K562 (cell line): Measurements from ENCODE around the gene ACBD3. TPM values are rescaled to one million over a fixed set of nuclear protein-coding genes. Genes with fewer than 3 reads are reported as not detected.
A peak's percentile ranks its signal among the peaks of the same experiment; 100 is the strongest.

Source experiments
- BMI1 ChIP-seq: fragments of 150-350 bp; IDR thresholded peaks from 2 replicates; pipeline ENCODE4 v1.6.1; 2014; ENCODE audit warnings: low read length
- CHD2 ChIP-seq: IDR thresholded peaks from 2 replicates; pipeline ENCODE4 v1.6.1; 2011; ENCODE audit warnings: low read depth, low read length
- CREB3L1 ChIP-seq: fragments of 450-650 bp; IDR thresholded peaks from 2 replicates; pipeline ENCODE4 v1.6.1; 2014; ENCODE audit warnings: low read depth, mild to moderate bottlenecking, moderate library complexity, borderline replicate concordance
- ETV5 ChIP-seq: sonication (generic); formaldehyde crosslinking; IDR thresholded peaks from 2 replicates; pipeline ENCODE4 v1.4.0; 2020; ENCODE audit warnings: low read depth, mild to moderate bottlenecking, missing genetic modification reagents
- GATAD2A ChIP-seq: fragments of 450-650 bp; IDR thresholded peaks from 2 replicates; pipeline ENCODE4 v1.6.1; 2017
- GMEB1 ChIP-seq: fragments of 250-450 bp; sonication (Bioruptor Pico); IDR thresholded peaks from 2 replicates; pipeline ENCODE4 v1.4.0; 2020; ENCODE audit warnings: mild to moderate bottlenecking
- HDGF ChIP-seq: fragments of 450-650 bp; IDR thresholded peaks from 2 replicates; pipeline ENCODE4 v1.6.1; 2016
- HNRNPK ChIP-seq: fragments of 200-400 bp; formaldehyde crosslinking; IDR thresholded peaks from one replicate; pipeline ENCODE4 v1.6.1; 2018; ENCODE audit warnings: mild to moderate bottlenecking, low read depth, low read length; ENCODE audit not compliant: poor library complexity, severe bottlenecking
- NR1H2 ChIP-seq: sonication (generic); formaldehyde crosslinking; IDR thresholded peaks from 2 replicates; pipeline ENCODE4 v1.4.0; 2020; ENCODE audit warnings: mild to moderate bottlenecking, missing genetic modification reagents
- PHB ChIP-seq: fragments of 250-450 bp; sonication (Bioruptor Pico); IDR thresholded peaks from 2 replicates; pipeline ENCODE4 v1.5.0; 2021
- POLR3G ChIP-seq: IDR thresholded peaks from 2 replicates; pipeline ENCODE4 v1.6.1; 2011; ENCODE audit not compliant: insufficient read length, insufficient replicate concordance; ENCODE audit errors: extremely low read depth
- RB1 ChIP-seq: fragments of 450-650 bp; IDR thresholded peaks from 2 replicates; pipeline ENCODE4 v1.6.1; 2017; ENCODE audit warnings: low read depth, mild to moderate bottlenecking
- RBFOX2 ChIP-seq: fragments of 200-400 bp; formaldehyde crosslinking; IDR thresholded peaks from 2 replicates; pipeline ENCODE4 v1.6.1; 2017; ENCODE audit warnings: low read depth, mild to moderate bottlenecking, low read length, moderate library complexity
- SNRNP70 ChIP-seq: fragments of 200-400 bp; formaldehyde crosslinking; optimal IDR thresholded peaks from 2 replicates; pipeline ENCODE3; 2017; ENCODE audit warnings: low read depth, low read length
- STAT5A ChIP-seq: IDR thresholded peaks from 2 replicates; pipeline ENCODE4 v1.6.1; 2012; ENCODE audit warnings: low read length, inconsistent platforms, borderline replicate concordance
- SUPT5H ChIP-seq: fragments of 450-650 bp; IDR thresholded peaks from 2 replicates; pipeline ENCODE4 v1.6.1; 2016
- ZBTB34 ChIP-seq: fragments of 250-450 bp; sonication (Bioruptor Pico); IDR thresholded peaks from 2 replicates; pipeline ENCODE4 v1.8.0; 2021; ENCODE audit warnings: mild to moderate bottlenecking, moderate library complexity
- ZBTB43 ChIP-seq: sonication (generic); formaldehyde crosslinking; IDR thresholded peaks from 2 replicates; pipeline ENCODE4 v1.8.0; 2023; ENCODE audit warnings: mild to moderate bottlenecking, missing genetic modification reagents
- ZFP1 ChIP-seq: fragments of 450-650 bp; formaldehyde crosslinking; IDR thresholded peaks from 2 replicates; pipeline ENCODE4 v1.4.0; 2020; ENCODE audit warnings: mild to moderate bottlenecking, mixed read lengths
- ZNF274 ChIP-seq: IDR thresholded peaks from 2 replicates; pipeline ENCODE4 v1.6.1; 2011; ENCODE audit warnings: low read depth, mild to moderate bottlenecking, low read length, moderate library complexity, borderline replicate concordance
- ZNF57 ChIP-seq: fragments of 450-650 bp; formaldehyde crosslinking; IDR thresholded peaks from 2 replicates; pipeline ENCODE4 v1.4.0; 2020; ENCODE audit warnings: mild to moderate bottlenecking, moderate library complexity
- ZNF707 ChIP-seq: fragments of 250-450 bp; sonication (Bioruptor Pico); conservative IDR thresholded peaks from 2 replicates; pipeline ENCODE4 v1.8.0; 2022; ENCODE audit warnings: inconsistent platforms, mild to moderate bottlenecking, moderate library complexity
- polyA plus RNA-seq, 8 experiments: library from polyadenylated mRNA; depleted of rRNA in 4 of 8; stranded (reverse) in 5 of 8; unstranded in 3 of 8; fragments of >200 nt; fragmentation: Nextera tagmentation in 2 of 8; fragmentation: Illumina TruSeq in 1 of 8; extraction: Ambion mirVana in 2 of 8; extraction: Trizol in 1 of 8; gene quantifications; 2 replicates each; pipeline versions ENCODE4 v1.2.1 to v1.2.3, GENCODE V29; 2011 to 2014; ENCODE audit warnings: inconsistent platforms in 1 of 8, missing spikeins in 1 of 8
- total RNA-seq, 7 experiments: library from RNA; depleted of rRNA in 6 of 7; stranded (reverse); fragments of >200 nt in 6 of 7; fragmentation: Illumina TruSeq in 2 of 7; extraction: Trizol in 2 of 7; gene quantifications; 2 replicates each; pipeline versions ENCODE4 v1.2.1 to v1.2.3, GENCODE V29; 2011 to 2021; ENCODE audit warnings: low replicate concordance in 1 of 7
- TF ChIP-seq, protein P1 (sequence below): fragments of 250-450 bp; sonication (Bioruptor Pico); IDR thresholded peaks from 2 replicates; pipeline ENCODE4 v1.8.0; 2021; ENCODE audit warnings: borderline replicate concordance, mild to moderate bottlenecking, moderate library complexity; ENCODE audit not compliant: poor library complexity, severe bottlenecking

Gene ACBD3
- total and polyA plus RNA-seq, 9 of the 15 experiments (the other 6 are each of a cell fraction or from before 2014, with no cell fraction given): 11.1 to 36.7 (median 26.9) TPM

GRCh38 chr1:226121587-226122400 is 64.7 kb downstream of the ACBD3 start (continued):
- TF ChIP-seq PHB (no peak), NR1H2 (no peak; the same call in 1 of the 2 replicates), ZBTB43 (CRISPR knock-in tag) (no peak; the same call in 1 of the 2 replicates), ZNF707 (CRISPR knock-in tag) (no peak), ZFP1 (CRISPR knock-in tag) (no peak), POLR3G (no peak), GATAD2A (peak; percentile 78; the same call in 1 of the 2 replicates), GMEB1 (peak; percentile 54; the same call in 1 of the 2 replicates), ETV5 (peak; percentile 86; the same call in 1 of the 2 replicates), ZNF57 (no peak), SUPT5H (peak; percentile 36; the same call in 1 of the 2 replicates), CHD2 (peak; percentile 8; the same call in 1 of the 2 replicates), RBFOX2 (peak; percentile 79), HNRNPK (no peak), CREB3L1 (peak; percentile 19; the same call in 1 of the 2 replicates), HDGF (no peak), BMI1 (no peak), STAT5A (no peak; the same call in 1 of the 2 replicates), SNRNP70 (no peak), ZBTB34 (CRISPR knock-in tag) (peak; percentile 7; the same call in 1 of the 2 replicates), RB1 (peak; percentile 99), ZNF274 (no peak)
- TF ChIP-seq, protein P1, sequence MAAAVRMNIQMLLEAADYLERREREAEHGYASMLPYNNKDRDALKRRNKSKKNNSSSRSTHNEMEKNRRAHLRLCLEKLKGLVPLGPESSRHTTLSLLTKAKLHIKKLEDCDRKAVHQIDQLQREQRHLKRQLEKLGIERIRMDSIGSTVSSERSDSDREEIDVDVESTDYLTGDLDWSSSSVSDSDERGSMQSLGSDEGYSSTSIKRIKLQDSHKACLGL (CRISPR knock-in tag): peak; percentile 20
